ENCODE data around the gene MCM9.

Gene MCM9

DNA sequence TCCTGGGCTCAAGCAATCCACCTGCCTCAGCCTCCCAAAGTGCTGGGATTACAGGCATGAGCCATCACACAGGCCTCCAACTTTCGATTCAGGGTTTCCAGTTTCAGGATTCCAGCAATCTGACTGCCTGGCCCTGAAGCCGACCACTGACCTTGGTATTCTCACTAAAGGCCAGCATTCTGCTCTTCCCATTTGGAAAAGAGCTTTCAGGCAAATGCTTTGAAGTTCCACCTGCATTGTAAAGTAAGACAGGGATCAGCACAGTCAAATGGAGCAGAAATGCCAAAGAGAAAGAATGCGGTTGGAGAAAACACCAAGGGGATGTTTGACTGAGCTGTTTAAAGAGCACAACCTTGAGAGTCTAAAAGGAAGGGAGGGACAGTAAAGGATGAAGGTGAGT lies 166.5 kb downstream of the MCM9 start:
- TF ChIP-seq, protein P1, sequence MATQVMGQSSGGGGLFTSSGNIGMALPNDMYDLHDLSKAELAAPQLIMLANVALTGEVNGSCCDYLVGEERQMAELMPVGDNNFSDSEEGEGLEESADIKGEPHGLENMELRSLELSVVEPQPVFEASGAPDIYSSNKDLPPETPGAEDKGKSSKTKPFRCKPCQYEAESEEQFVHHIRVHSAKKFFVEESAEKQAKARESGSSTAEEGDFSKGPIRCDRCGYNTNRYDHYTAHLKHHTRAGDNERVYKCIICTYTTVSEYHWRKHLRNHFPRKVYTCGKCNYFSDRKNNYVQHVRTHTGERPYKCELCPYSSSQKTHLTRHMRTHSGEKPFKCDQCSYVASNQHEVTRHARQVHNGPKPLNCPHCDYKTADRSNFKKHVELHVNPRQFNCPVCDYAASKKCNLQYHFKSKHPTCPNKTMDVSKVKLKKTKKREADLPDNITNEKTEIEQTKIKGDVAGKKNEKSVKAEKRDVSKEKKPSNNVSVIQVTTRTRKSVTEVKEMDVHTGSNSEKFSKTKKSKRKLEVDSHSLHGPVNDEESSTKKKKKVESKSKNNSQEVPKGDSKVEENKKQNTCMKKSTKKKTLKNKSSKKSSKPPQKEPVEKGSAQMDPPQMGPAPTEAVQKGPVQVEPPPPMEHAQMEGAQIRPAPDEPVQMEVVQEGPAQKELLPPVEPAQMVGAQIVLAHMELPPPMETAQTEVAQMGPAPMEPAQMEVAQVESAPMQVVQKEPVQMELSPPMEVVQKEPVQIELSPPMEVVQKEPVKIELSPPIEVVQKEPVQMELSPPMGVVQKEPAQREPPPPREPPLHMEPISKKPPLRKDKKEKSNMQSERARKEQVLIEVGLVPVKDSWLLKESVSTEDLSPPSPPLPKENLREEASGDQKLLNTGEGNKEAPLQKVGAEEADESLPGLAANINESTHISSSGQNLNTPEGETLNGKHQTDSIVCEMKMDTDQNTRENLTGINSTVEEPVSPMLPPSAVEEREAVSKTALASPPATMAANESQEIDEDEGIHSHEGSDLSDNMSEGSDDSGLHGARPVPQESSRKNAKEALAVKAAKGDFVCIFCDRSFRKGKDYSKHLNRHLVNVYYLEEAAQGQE (IDR thresholded peaks at IDR 0.05; ENCODE audit: insufficient read depth in 1 of 2, low read depth in 2 of 2, low read length in 2 of 2) = no peak
- TF ChIP-seq TAF1 (IDR thresholded peaks at IDR 0.05; ENCODE audit: borderline replicate concordance, insufficient read depth, low read length) (no peak), FOXP2 (optimal IDR thresholded peaks at IDR 0.05; ENCODE audit: borderline replicate concordance, extremely low read depth, extremely low read length, insufficient read depth) (no peak), POLR2AphosphoS5 (IDR thresholded peaks at IDR 0.05; ENCODE audit: low read depth, low read length) (no peak), SIN3A (IDR thresholded peaks at IDR 0.05; ENCODE audit: borderline replicate concordance, insufficient read depth, low read length) (no peak)

DNA sequence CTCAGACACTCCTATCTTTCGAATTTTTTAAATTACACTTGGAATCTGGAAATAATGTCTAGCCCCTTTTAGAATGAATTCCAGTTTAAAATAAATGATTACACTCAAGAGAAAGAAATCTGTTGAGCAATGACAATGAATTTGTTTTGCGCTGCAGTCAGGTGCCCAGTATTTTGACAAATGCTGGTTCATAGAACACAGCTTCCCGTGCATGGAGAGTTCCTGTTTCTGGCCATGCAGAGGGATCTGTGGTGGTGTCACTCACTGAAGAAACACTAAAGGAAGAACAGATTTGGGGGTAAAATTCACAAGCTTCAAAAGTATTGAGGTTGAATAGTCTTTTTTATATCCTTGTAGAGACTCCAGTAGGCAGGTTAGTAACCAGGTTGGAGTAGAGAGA lies 170.2 kb downstream of the MCM9 start:
- TF ChIP-seq, protein P1 (IDR thresholded peaks at IDR 0.05; ENCODE audit: insufficient read depth in 1 of 2, low read depth in 2 of 2, low read length in 2 of 2) = no peak
- TF ChIP-seq FOXP2 (optimal IDR thresholded peaks at IDR 0.05; ENCODE audit: borderline replicate concordance, extremely low read depth, extremely low read length, insufficient read depth) = no peak
- TF ChIP-seq SIN3A (IDR thresholded peaks at IDR 0.05; ENCODE audit: borderline replicate concordance, insufficient read depth, low read length) = no peak
